Hindlimb muscle (tissue), 1 donor: ENCODE data around the gene PGP. TPM values are rescaled to one million over a fixed set of nuclear protein-coding genes. Genes with fewer than 3 reads are reported as not detected.

Experiments used
- DNase-seq: peaks from one replicate; pipeline ENCODE4 v3.0.0-alpha.2; 2013
- polyA plus RNA-seq: library from polyadenylated mRNA; unstranded; fragments of 120-200 nt; gene quantifications from one replicate; pipeline ENCODE4 v1.2.1, GENCODE V29; 2013; ENCODE audit not compliant: insufficient read length

PGP gene
- polyA plus RNA-seq, 1 donor: 15.7 TPM

DNA sequence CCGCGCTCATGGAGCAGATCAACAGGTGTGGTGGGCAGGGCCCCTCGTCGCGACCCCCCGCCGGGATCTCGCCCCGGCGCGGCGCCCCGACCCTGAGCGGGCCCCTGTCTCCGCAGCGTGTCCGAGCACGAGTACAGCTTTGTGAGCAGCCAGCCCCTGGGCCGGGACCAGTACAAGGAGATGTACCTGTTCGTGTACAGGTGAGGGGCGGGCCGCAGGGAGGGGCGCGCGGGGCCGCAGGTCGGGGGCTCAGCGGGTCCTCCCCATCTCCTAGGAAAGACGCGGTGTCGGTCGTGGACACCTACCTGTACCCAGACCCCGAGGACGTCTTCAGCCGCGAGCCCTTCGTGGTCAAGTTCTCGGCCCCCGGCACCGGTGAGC, 22.5 kb upstream of the PGP start:
- DNase-seq: no peak

DNA sequence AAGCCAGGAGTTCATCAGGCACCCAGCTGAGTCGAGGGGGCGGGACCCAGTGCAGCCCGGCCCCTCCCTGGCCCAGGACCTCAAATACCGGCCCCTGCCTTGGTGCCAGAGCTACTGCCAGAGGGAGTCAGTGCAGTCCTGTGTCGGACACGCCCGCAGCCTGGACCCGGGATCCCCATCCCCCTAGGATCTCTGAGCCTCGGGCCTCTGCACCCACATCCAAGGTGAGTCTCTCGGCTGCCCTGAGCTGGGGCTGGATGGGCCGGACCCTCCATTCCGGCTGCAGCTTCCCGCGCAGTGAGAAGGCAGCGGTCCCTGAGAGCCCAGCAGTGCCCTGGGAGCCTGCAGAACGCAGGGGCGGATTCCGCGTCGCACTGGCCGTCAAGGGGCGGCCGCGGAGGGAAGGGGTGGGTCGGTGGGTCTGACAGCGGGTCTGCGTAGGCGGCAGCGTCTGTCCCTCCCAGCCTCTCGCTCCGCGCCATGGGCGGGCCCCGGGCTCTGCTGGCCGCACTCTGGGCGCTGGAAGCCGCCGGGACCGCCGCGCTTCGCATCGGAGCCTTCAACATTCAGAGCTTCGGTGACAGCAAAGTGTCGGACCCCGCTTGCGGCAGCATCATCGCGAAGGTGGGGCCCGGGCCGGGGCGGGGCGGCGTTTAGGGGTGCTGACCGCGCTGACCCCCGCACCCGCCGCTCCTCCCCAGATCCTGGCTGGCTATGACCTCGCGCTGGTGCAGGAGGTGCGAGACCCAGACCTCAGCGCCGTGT, 21.9 kb upstream of the PGP start, which contains the start of gene DNASE1L2:
Gene DNASE1L2, plus strand, starts transcription at position 108 of the 765 bp plus-strand sequence. Its CDS starts 373 bp downstream, at position 481.
- no peak for DNase-seq

DNA sequence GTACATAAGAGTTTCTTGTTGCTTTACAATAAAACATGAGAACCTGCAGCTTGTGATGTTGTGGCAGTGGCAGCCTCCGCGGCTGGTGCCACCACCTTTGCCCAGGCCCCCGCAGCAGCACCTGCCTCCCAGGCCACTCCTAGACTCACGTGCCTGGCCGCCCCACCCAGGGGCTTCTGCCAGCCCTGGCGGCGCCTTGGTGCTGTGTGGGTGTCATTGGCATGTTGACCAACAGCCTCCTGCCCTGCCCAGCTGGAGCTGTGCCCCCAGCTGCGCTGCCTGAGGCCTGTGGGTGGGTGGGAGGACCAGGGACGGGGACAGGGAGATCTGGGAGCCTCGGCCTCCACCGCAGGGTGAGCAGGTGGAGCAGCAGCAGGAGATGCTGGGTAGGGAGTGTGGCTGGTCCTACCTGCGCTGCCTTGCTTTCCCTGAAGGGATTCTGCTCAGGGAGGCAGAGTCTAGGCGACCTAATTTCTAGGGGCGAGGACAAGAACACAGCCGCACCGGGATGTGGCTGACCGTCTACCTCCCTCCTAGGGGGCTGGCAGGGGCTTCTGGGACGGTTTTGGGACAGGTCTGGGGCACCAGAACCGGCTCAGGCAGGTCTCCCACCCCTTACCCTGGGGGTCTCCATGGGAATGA, 21.2 kb upstream of the PGP start:
- no peak for DNase-seq

DNA sequence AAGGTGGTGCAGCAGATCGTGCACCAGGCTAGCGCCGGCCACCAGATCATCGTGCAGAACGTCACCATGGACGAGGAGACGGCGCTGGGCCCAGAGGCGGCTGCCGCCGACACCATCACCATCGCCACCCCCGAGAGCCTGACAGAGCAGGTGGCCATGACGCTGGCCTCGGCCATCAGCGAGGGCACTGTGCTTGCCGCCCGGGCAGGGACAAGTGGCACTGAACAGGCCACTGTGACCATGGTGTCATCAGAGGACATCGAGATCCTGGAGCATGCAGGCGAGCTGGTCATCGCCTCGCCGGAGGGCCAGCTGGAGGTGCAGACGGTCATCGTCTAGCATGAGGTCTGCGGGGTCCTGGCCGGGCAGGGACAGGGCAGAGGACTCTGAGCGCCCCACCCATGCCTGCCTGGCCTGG, 20.6 kb upstream of the PGP start:
- DNase-seq: no peak

DNA sequence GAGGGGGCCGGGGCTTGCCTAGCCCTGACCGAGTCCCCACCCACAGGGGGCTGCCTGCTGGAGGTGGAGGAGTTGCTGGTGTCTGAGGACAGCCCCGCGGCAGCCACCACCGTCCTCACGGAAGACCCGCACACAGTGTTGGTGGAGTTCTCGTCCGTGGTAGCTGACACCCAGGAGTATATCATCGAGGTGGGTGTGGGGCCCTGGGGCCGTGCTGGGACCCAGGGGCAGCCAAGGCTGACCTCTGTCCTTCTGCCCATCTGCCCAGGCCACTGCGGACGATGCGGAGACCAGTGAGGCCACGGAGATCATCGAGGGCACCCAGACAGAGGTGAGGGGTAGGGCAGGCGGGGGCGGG, 20.2 kb upstream of the PGP start:
- DNase-seq: no peak

DNA sequence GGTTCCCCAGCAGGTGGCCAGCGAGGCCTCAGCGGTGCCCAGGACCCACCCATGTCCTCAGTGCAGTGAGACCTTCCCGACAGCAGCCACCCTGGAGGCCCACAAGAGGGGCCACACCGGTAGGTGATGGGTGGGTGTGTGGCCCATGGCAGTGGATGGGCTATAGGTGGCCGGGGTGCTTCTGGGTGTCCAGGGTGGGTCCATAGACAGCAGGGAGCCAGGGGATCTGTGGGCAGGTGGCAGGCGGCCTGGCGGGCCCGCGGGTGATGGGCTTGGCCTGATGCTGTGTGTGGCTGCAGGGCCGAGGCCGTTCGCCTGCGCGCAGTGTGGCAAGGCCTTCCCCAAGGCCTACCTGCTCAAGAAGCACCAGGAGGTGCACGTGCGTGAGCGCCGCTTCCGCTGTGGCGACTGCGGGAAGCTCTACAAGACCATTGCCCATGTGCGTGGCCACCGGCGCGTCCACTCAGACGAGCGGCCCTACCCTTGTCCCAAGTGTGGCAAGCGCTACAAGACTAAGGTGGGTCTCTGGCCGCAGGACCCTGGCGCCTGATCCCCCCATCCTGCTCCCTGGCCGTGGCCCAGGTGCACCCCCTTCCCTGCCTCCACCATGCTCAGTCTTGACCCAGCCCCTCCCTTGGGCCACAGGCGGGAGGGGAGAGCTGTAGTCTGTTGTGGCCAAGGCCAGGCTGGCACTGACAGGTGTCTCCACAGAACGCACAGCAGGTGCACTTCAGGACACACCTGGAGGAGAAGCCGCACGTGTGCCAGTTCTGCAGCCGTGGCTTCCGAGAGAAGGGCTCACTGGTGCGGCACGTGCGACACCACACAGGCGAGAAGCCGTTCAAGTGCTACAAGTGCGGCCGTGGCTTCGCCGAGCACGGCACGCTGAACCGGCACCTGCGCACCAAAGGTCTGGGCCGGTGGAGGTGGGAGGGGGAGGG, 19.5 kb upstream of the PGP start:
- no peak for DNase-seq

DNA sequence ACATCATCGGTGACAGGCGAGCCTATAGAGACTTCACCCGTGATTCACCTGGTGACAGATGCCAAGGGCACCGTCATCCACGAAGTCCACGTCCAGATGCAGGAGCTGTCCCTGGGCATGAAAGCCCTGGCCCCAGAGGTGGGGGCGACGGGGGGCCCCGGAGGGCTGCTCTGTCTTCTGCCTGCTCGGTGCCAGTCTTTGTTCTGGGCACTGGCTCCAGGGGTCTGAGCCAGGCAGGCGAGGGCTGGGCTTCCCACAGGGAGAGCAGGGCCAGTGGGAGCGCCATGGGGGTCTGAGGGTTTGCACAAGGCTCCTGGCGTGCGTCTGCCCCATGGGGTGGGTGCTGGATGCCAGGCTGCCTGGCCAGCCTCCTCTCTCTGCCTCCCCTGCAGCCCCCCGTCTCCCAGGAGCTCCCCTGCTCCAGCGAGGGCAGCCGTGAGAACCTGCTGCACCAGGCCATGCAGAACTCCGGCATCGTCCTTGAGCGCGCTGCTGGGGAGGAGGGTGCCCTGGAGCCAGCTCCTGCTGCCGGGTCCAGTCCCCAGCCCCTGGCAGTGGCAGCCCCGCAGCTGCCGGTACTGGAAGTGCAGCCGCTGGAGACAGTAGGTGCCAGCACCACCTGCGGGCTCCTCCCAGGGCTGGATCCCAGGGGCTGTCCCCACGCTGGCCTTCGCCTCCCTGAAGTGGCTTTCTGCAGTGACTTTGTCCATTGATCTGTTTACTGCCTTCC, 18.6 kb upstream of the PGP start:
- DNase-seq: no peak

DNA sequence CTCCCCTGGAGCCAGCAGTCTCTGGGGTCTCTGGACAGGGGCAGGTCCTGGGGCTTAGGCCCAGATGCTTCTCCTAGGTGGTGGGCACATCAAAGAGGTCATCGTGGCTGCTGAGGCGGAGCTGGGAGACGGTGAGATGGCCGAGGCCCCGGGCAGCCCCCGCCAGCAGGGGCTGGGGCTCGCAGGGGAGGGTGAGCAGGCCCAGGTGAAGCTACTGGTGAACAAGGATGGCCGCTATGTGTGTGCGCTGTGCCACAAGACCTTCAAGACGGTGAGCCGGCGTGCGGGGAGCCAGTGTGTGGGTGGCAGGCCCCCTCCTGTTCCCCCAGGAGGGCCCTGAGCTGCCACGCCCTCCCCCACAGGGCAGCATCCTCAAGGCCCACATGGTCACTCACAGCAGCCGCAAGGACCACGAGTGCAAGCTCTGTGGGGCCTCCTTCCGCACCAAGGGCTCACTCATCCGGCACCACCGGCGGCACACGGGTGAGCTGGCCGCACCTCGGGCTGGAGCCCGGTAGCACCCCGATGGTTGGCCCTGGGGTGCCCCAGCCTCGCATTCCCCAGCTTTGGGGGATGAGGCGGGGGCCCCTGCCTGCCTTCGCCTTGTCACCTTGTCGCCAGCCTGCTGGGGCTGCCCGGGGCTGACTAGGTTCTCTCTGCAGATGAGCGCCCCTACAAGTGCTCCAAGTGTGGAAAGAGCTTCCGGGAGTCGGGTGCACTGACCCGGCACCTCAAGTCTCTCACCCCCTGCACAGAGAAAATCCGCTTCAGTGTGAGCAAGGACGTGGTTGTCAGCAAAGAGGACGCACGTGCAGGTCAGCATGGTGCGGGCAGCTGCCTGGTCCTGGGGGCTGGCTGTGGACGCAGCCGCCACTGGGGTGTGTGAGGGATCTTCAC, 17.7 kb upstream of the PGP start:
- DNase-seq: no peak

DNA sequence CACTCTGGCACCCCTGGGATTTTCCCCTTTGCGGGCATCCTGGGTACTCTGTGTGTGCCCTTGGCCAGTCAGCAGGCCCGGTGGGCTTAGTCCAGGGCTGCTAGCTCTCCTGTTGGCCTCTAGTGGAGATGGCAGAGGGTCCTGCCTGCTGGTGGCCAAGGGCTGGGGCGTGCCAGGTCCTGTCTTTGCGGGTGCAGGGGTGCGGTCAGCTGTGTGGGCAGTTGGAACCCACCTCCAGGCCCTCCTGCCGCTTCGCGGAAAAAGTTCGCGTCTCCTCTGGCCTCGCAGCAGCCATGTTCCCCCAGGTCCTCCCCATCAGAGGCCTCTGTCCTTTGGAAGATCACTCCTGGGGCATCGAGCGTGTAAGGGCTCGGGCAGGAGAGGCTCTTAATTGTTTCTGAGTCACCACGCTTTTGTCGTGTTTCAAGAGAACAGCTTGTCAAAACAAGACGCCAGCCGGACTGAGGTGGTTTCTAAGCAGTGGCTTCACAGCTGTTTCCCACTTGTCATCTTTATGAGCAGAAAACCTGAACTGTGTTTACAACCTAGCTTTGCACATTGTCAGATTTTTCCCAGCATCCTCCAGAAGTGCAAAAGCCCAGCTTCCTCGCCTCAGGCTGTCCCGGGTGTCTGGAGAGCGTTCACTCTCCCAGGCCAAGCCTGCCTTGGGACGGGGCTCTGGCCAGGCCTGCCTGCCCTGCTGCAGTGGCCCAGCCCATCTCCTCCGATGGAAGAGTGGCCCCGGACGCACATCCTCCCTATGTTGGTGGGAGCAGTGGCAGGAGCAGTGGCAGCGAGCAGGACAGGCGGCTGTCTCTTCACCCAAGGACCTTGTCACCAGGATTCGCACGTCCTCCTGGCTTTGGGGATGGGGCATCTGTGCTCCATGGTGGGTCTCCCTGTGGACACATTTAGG, 16.6 kb upstream of the PGP start:
- DNase-seq: no peak

DNA sequence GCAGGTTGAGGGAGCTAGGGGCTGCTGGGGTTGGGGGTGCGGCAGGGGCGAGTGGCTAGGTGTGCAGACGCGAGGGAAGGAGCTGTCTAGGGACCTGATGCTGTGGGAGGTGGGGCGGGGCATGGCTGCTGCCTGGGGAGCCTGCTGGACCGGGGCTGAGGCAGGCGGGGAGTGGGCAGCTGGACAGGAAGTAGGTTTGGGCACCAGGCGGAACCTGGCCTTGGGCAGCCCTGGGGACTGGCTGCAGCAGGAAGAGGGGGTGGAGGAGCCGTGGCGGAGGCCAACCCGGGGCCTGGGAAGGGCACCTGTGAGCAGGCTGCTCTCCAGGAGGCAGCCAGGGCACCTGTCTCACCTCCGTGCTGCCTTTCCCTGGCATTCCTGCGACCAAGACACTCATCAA, 15.7 kb upstream of the PGP start:
- DNase-seq: no peak

DNA sequence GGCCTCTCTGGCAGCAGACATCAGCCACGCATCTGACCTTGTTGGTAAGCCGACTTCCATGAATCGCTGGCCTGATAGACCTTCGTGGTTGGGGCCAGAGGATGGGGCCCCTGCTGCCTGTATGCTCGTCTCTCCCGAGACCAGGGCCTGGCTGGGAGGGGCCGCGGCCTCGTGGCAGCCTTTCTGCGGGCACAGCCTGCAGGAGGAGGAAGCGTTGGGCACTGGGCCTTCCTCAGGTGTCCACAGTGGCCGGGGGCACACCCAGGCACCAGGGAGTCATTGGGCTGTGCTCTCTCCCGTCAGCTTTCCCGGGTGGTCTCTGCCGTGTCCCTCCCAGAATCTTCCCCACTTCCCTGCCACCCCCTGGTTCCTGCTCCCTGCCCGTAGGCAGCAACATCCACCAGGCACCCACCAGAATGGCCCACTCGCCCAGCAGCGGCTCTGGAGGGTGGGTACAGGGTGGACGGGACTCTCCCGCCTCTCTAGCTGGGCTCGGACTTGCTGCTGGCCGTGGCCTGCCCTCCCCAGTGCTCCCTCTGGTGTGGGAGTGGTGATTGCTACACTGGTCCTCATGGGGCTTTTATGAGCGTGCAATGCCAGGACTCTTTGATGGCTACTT, 15.1 kb upstream of the PGP start:
- no peak for DNase-seq

DNA sequence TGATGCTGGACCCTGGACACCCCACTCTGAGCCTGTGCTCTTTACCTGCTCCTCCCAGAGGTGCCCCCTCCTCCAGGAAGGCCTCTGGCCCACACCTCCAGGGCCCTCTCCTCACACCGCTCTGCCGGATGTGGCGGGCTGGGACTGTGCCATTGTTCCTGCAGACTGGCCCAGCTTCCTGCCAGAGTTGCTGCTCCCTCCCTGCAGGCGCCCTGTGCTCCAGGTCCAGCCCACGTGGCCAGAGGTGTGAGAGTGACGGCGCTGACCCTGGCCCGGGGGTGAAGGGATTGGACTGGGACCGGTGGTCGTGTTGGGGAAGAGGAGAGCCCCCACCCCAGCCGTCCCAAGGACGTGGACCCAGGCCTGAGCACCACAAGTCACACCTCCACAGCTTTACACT, 14.5 kb upstream of the PGP start:
- no peak for DNase-seq

DNA sequence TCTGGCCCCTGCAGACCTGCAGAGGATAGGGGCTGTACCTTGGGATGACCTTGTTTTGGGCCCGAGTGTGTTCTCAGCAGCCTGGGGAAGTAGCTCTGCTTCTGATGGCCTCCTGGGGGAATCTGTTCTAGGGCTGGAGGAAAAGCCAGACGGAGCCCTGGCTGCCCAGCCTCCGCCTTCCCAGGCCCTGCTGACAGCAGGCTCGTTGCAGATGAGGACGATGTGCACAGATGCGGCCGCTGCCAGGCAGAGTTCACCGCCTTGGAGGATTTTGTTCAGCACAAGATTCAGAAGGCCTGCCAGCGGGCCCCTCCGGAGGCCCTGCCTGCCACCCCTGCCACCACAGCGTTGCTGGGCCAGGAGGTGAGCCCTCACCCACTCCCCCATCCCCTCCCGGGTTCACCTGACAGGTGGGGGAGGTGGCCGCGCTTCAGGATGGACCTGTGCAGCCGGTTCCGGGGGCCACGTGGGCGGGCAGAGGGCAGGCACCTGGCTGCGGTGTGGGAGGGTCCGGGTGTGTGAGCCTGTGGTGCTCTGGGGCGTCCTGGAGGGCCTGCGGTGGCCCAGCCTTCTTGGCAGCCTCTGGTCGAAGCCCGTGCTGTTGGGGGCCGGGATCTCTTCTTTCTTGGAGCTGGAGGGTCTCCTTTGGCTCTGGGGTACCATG, 13.7 kb upstream of the PGP start:
- DNase-seq: no peak

DNA sequence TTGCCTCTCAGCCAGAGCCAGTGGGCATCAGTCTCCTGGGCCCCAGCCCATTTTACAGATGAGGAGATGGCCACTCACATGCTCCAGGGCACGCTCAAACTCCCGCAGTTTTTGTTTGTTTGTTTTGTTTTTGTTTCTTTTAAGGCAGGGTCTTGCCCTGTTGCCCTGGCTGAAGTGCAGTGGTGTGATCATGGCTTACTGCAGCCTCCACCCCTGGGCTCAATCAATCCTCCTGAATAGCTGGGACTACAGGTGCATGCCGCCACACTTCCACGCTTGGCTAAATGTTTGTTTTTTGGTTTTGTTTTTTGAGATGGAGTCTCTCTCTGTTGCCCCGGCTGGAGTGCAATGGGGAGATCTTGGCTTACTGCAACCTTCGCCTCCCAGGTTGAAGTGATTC, 12.3 kb upstream of the PGP start:
- DNase-seq: no peak

DNA sequence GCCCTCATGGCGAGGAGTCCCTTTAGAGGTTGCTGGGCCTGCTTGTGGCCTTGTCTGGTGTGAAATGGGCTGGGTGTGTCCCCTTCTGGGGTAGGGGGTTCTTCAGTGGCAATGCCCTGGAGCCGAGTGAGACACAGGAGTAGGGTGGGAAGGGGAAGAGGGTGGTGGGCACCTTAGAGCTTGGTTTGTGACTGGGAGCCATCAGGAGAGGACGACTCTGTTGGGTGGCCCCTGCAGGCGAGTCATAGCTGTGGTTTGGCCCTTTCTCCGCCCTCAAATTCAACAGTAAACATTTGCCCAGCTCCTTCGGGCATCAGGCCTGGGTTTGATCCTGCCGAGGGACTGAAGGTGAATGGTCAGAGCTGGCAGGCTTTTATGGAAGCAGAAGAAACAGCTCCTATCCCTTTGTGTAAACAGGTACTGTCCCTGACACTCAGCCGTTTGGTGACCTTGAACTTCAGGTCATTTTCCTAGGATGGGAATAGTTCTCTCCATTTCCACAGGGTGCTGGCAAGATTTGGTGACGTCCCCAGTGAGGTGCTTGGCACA, 11.7 kb upstream of the PGP start:
- DNase-seq: no peak

DNA sequence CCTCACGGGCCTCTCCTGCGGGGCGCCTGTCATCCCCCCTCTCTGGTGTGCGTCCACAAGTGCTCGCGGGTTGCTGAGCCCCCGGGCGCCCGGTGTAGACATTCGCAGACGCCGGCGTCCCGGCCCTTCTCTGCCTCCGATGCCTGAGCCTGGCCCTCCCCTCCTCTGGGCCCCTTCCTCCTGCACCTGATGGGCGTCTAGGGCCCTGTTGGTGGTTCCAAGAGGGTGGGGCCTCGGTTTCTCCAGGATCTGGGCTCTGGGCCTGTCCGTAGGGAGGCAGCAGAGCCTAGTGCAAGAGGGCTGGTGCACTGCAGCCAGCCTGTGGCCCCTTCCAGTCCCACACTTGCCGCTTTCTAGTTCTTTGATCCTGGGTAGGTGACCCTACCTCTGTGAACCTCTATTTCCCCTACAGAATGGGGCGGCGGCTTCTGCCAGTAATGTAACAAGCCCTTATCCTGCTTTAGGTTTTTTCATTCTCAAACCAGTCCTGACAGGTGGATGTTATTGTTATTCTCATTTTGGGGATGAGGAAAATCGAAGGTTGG, 9.4 kb upstream of the PGP start:
- DNase-seq: no peak

DNA sequence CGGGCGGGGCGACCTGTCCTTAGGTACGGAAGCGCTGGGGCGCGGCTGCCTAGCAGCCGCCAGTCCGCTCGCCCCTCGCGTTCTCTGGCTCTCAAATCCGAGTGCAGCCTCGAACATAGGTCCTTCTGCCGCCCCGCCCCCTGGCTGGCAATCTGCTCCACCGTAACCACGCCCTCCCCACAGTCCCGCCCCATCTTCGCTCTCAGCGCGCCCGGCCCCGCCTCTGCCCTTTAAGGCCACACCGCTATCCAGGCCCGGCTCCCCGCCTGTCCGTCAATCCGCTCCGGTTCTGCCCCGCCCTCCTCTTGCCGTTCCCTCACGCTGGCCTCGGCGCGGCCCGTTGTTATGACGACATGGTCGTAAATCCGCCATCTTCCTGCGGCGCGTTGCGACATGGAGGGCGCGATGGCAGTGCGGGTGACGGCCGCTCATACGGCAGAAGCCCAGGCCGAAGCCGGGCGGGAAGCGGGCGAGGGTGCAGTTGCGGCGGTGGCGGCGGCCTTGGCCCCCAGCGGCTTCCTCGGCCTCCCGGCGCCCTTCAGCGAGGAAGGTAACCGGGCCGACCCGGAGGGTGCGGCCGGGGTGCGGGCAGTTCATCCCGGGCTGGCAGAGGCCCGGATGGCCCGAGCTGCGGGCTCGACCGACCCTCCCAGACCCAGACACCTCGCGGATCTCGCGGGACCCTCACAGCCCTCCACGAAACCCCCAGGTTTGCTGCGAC, 8.7 kb upstream of the PGP start, which contains the start of gene E4F1:
Gene E4F1, plus strand, starts transcription at position 371 of the 721 bp plus-strand sequence. Its CDS starts 23 bp downstream, at position 394.
- peak; percentile 99 for DNase-seq

DNA sequence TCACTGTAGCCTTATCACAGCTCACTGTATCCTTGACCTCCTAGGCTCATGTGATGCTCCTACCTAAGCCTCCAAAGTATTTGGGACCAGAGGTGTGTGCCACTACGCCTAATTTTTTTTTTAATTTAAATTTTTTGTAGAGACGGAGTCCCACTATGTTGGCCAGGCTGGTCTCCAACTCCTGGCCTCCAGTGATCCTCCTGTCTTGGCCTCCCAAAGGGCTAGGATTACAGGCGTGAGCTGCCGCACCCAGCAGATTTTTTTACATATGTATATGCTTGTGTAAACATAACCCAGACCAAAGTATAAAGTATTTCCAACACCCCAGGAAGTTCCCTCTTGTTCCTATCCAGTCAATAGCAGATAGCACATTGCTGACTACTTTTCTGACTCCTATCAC, 1.7 kb upstream of the PGP start:
- no peak for DNase-seq
